Measurements from ENCODE around the gene PLCXD1. TPM values are rescaled to one million over a fixed set of nuclear protein-coding genes. Genes with fewer than 3 reads are reported as not detected.
"Not testable (repeated sequence)": the region's sequence is repeated elsewhere in the genome, so short reads cannot be mapped to it uniquely, and the experiment has no call there.

PLCXD1 gene
- total and polyA plus RNA-seq, 9 of the 15 experiments (the other 6 are each of a cell fraction or from before 2014, with no cell fraction given): 6.0 to 60.2 (median 39.5) TPM

DNA sequence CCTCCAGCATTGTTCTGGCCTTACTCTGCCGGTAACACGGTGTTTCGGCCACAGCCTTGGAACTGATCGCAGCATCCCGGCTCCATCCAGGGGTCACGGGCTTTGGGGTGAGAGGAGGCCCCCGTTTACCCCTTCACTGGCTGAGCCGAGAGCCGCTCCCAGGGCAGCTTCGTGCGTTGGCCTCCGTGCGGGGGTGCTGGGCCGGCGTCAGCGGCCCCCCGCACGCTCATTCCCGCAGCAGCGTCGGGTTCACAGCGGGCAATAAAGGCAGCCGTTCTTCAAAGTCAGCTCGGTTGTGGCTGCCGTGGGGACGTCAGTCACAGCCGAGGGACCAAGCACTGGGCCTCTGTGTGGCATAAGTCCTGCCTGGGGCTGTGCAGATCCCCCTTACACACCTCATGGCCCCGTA, 25.3 kb upstream of the PLCXD1 start (continued):
- no peak for TF ChIP-seq ZBTB5 (IDR thresholded peaks at IDR 0.05)

GRCh38 chrX:257054-257453, 24.1 kb upstream of the PLCXD1 start:
- H3K4me3 ChIP-seq; FAIRE-seq; POLR2A ChIA-PET; H4K20me1 ChIP-seq (replicated peaks; ENCODE audit: control insufficient read depth, insufficient read depth, low read length); H3K9ac ChIP-seq (ENCODE audit: insufficient read depth in 1 of 2, low read depth in 2 of 2, low read length in 2 of 2); BruUV-seq (replicated peaks); H3K9me1 ChIP-seq (ENCODE audit: control insufficient read depth, insufficient read depth, low read length); intact Hi-C loops (cut with micrococcal nuclease); H3K36me3 ChIP-seq (ENCODE audit: control insufficient read depth, insufficient read depth, low read length); in situ Hi-C loops (cut with MboI); DNase-seq (ENCODE audit: extremely low read depth in 1 of 4, low spot score in 3 of 4); H3K4me2 ChIP-seq (ENCODE audit: insufficient read depth, low read length); H2AFZ ChIP-seq (ENCODE audit: low read depth, low read length); H3K79me2 ChIP-seq (ENCODE audit: control insufficient read depth, insufficient read depth, low read length); H3K27ac ChIP-seq (ENCODE audit: extremely low read depth, low read depth, low read length); ATAC-seq; H3K9me3 ChIP-seq (replicated peaks; ENCODE audit: control insufficient read depth, insufficient read depth, low read depth, low read length); CTCF ChIA-PET (ENCODE audit: low intra/inter-chr PET ratio); H3K27me3 ChIP-seq (ENCODE audit: control insufficient read depth in 2 of 2, insufficient read depth in 2 of 2, low read length in 2 of 2): not testable (repeated sequence)
- 28% methylated on average over 10 of the region's 14 CpGs for WGBS (ENCODE audit: insufficient coverage, low coverage, missing lambda C conversion rate)
- peaks cover 10 to 24% of the 10 kb centered on the region in 2 experiments for H3K4me1 ChIP-seq (replicated peaks in 1 of 2; ENCODE audit: control insufficient read depth in 2 of 2, insufficient read depth in 2 of 2, low read length in 2 of 2)
